Suppressor macrophage (primary cell): Measurements from ENCODE around the gene ADGRL2.
"Not testable (repeated sequence)": the region's sequence is repeated elsewhere in the genome, so short reads cannot be mapped to it uniquely, and the experiment has no call there.

Source experiments
- DNase-seq, 4 experiments: peaks; one replicate each; pipeline ENCODE4 v3.0.0-alpha.2; 2020 to 2022

Gene ADGRL2

DNA sequence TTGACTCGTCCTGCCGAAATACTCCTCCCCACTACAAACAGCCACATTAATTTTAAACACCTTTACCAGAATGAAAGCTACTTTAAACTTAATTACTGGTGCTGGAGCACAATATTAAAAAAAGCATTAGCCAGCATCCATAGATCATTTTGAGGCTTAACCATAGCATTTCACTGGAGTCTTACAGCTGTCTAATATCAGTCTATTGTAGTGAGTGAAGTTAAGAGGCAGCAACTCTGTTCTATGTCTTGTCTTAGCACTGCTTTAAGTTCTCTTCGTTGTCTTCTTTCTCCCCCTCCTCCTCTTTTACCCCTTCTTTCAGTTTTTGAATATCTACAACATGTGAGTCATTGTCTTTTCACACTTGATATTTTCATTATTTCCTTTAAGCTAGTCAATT lies 49.3 kb downstream of the ADGRL2 start:
- DNase-seq = no peak

DNA sequence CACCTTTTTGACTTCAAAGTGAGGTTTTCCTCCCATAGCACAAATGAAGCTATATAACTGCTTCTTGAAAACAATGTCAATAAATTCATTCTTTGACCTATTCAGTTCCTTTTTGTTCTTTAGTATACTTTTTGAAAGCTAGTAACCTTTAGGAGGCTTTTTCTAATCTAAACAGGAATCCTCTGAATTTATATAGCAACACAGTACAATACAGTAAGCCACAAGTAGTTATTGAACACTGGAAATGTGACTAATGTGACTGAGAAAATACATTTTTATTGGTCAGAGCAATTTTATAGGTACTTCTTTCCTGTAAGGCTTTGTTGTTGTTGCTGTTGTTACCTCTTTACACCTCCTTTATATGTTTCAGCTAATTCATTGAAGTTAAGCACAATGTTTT lies 49.8 kb downstream of the ADGRL2 start:
- no peak for DNase-seq

DNA sequence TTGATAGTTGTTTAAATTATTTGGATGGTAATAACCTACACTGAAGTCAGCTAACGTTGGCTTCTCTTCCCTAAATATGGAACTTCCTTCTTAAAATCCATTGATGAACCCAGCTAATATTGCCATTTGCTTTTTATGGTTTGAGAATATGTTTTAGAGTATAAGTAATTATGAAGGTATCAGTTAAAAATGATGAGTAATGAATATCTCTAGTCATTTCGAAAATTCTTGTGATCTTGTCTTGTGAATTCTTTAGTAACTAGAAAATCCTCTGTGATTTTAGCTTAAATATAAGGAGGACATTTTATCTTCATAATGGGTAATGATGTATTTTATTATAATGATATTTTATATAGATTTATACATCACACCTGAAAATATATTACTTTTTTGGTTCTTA lies 50.5 kb downstream of the ADGRL2 start:
- DNase-seq = no peak

DNA sequence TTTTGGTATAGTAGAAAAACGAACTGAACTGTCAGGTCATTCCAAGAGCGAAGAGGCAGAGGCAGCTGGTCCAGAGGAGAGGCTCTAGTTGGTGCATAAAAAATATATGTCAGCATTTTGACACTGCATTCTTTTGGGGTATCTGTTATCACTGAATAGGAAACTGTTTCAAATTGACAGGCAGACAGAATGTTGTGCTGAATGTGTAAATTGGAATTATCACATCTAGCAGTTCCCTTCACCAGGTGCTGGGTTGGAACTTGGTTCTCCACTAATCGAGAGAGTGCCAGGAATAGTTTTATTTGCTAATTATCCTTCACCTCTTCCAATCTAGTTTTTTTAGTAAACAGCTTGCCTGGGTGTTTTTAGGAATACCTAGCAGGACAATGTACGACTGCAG lies 52.2 kb downstream of the ADGRL2 start:
- DNase-seq = no peak

DNA sequence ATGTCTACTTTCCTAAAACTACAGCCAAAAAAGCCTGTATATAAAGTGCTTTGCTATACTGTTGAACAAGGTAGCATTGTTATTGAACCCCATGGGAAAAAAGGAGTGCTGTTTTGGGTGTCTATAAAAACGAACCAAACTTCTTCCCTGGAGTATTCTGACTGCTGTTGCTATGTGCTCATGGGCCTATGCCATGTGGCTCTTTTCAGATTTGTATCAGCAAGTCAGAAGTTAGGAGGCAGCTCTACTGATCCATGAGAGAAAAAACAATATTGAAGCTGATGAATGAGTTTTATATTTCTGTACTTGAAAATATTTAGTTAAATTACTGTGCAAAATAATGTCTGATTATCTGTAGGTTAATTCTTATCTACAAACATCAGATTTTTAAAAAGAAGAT lies 66.5 kb downstream of the ADGRL2 start:
- no peak for DNase-seq

DNA sequence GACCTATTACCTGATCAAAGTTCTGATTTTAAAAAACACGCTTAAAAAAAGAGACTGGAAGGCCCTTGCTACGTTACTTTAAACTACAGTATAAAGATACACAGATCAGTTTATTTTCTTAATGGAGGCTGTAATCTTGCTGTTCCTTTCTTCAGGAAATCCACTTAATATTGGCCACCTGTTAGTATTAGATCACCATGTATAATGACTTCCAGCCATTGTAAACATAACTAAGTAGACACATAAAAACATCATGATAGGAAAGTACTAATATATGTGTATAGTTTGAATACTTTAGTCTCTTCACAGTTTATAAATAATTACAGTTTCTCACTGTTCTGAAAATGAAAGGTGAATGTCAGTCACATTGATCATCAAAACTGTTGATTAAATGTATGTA lies 68.6 kb downstream of the ADGRL2 start:
- DNase-seq = no peak

DNA sequence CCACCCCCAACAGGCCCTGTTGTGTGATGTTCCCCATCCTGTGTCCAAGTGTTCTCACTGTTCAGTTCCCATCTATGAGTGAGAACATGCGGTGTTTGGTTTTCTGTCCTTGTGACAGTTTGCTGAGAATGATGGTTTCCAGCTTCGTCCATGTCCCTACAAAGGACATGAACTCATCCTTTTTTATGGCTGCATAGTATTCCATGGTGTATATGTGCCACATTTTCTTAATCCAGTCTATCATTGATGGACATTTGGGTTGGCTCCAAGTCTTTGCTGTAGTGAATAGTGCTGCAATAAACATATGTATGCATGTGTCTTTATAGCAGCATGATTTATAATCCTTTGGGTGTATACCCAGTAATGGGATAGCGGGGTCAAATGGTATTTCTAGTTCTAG lies 70.4 kb downstream of the ADGRL2 start:
- not testable (repeated sequence) for DNase-seq

DNA sequence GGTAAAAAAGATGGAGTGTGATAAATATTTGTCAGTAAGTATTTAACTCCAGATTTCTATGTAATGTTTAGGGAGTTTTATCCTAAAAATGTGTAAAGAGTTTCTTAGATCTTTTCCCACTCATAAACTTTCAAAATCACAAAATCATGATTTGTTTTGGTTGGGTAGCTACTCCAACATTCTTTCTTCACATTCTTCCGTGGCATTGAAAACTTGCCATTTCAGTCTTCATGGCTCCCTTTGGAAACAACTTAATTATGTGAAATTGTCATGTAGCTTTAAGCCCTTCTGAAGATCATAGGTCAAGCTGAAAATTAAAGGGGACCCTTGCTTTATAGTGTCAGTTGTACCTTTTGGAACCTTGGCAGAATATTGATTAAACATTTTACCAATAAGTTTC lies 73.2 kb downstream of the ADGRL2 start:
- no peak for DNase-seq

DNA sequence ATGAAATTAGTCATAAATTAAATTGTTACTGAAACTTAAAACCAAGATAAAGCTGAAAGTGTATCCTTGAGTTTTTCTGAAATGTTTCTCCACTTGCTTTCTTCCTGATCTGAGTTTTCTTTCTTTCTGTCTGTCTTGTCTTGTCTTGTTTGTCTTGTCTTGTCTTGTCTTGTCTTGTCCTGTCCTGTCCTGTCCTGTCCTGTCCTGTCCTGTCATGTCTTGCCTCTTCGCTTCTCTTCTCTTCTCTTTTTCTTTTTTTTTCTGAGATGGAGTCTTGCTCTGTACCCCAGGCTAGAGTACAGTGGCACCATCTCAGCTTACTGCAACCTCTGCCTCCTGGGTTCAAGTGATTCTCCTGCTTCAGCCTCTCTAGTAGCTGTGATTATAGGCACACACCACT lies 73.7 kb downstream of the ADGRL2 start:
- DNase-seq = no peak

DNA sequence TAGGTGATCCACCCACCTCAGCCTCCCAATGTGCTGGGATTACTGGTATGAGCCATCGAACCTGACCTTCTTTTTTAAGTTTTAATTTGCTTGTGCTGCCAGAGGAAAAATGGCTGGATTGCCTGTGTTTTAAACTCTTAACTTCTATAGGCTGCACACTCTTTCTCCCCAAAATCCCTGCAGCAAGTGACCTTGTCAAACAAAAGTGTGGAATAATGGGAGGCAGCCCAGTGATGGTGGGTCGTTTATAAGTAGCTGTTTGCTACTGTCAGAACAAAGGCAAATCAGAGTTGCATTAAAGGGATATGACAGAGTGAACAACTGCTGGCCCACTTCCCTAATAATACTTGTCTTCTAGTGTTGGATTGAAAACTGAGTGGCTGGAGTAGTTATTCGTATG lies 74.2 kb downstream of the ADGRL2 start:
- no peak for DNase-seq

DNA sequence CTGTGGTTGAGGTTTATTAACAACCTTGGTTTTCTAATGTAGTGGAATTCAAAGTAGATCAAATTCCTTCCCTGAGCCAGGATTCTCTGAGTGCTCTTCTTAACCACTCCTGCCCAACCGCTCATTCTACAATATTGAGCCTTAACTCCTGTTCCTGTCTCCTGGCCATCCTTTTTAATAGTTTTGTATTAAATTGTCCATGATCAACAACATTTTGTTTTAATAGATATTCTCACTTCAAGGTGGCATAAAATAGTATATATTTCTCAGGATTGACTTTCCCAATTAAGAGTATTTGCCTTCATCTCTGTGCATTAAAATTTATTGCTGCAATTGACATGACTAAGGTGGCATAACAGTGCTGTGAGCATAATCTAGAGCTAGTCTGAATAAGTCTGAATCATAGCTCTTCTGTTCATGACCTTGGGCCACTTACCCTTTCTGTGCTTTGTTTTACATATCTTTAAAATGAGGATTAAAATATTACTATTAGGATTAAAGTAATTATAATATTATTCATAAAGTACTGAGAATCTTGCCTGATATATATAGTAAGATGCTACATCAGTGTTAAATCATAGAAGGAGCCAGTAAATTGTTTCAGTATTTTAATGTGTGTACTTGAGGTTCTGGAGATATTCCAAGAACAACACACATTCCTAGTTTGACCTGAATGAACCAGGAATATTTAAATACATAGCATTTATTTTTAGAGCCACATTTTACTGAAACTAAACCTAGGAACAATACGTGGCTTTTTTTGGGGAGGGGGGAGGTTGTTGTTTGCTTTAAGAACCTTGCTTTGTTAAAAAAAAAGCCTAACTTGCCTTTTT lies 76.4 kb downstream of the ADGRL2 start:
- no peak for DNase-seq

DNA sequence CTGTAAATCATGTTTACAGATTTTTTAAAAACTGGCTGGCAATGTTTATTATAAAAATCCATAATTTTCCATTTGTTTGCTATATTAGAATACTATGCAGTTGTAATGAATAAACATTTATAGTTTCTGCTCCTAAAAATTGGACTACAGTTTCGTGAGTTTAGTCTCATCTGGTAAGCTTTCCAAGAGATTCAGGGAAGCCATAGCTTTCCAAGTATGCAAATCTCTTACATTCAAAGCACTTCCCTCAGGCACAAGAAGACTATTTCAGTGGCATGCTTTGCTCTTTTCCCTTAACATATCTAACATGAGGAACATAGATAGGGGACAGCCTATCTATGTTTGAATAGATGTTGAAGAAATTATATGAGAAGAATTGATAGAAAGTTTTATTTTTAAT lies 77.2 kb downstream of the ADGRL2 start:
- no peak for DNase-seq

DNA sequence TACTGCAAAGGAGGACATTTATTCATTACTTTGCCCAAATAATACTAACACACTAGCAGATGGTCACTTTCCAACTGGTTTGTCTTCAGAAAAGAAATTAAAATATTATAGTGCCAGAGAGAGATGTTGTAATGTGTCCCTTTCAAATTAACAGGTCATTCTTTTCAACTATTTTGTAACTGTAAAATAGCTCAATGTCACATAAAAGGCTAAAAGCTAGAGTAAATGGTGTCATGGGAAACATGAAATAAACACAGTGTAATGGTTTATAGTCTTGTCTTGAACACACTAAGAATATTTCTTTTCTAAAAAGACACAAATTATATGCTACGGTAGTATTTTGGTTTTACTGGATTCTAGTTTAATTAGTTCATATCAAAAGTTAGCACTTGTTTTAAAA lies 77.8 kb downstream of the ADGRL2 start:
- no peak for DNase-seq

DNA sequence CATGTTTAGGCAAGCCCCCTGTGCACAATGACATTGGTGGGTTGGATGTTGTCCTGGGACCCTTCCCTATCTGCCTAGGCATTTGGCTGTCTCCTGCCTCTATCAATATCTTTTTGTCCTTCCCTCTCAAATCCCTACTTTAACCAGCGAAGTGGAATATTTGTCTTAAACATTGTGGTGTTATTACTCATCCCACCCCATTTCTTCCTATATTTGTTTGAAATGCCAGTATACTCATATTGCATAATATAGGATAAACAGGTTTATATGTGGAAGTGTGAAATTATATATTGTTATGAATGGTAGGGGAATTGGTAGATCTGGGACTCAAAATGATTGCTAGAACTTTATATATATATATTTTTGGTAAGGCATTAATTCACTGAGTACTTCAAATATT lies 80.0 kb downstream of the ADGRL2 start:
- DNase-seq = no peak

DNA sequence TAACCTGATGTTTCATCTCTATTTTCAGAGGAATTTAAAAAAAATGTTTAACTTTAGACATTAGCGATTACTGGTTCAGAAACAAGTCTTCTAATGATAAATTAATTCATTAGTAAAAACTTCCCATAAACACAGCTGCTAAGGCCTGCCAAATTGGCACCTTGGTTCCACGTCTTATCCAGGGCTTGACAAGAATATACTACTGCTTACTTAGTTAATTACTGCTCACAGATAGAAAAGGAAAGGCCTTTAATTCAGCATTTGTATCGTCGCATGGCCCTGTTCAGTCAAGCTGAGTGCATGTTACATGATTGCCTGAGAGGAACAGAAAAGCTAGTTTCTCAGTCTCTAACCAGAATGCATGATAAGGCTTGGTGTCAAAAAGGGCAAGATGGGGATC lies 84.6 kb downstream of the ADGRL2 start:
- DNase-seq = no peak

DNA sequence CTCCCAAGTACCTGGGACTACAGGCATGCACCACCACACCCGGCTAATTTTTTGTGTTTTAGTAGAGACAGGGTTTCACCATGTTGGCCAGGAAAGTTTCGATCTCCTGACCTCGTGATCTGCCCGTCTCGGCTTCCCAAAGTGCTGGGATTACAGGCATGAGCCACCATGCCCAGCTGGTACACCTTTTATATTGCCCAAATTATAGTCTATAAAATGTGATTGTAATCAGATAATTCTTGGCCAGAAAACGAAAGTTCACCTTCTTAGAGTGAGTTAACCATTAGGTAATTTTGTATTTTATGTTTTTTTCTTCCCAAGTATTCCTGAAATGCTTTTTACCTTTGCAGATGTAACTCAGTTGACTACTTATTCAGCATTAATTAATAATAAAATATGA lies 85.6 kb downstream of the ADGRL2 start:
- DNase-seq = not testable (repeated sequence)

DNA sequence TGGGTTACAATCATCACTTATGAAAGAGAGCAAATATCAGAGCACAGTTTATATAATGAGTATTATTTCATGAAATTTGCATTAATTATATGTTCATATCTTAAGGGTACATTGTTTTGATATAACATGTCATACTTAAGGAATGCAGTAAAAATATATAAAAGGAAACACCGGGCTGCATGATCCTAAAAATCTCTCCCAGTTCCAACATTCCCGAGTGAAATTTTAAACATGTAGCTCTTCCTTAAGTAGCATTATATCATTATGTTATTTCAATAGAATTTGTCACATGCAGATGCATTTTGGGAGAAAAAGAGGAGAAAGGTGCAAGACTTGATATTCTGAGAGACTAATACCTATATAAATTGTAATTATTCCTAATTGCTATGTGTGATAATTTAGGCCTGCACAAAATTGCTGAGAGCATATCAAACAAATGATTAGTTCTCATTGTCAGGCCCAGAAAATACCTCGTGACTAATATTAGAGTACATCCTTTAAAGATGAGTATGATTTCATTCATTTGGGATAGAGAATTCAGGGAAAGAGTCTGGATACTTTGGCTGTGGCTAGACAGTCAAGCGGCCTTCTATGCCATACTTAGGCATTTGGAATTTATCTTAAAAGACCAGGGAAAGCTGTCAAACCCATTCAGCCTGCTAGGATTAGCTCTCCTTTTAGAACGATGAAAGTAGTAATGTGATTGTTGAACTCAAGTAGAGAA lies 86.8 kb downstream of the ADGRL2 start:
- DNase-seq = no peak

DNA sequence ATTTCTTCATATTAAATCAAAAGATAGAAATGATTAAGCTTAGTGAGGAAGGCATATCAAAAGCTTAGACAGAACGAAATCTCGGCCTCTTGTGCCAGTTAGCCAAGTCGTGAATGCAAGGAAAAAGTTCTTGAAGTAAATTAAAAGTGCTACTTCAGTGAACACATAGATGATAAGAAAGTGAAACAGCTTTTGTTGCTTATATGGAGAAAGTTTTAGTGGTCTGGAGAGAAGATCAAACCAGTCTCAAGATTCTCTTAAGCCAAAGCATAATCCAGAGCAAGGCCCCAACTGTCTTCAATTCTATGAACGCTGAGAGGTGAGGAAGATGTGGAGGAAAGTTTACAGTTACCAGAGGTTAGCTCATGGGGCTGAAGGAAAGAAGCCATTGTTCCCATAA lies 88.4 kb downstream of the ADGRL2 start:
- no peak for DNase-seq

DNA sequence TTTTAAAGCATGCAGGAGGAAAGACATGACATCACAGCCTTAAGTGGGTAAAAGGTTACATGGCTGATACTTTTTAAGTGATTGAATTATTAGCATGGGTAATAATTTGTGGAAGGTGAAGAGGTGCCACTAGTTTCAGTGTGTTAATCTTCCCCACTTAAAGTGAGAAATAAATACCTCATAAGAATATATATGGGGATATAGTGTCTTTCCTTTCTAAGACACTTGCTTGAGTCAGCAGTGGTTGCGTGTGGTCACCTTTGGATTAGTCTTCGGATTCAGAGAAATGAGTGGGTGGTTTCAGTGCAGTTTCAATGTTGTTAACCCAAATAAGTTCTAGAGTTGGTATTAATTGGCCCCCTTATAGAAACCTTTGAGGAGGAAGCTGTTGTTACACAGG lies 94.1 kb downstream of the ADGRL2 start:
- DNase-seq = no peak

DNA sequence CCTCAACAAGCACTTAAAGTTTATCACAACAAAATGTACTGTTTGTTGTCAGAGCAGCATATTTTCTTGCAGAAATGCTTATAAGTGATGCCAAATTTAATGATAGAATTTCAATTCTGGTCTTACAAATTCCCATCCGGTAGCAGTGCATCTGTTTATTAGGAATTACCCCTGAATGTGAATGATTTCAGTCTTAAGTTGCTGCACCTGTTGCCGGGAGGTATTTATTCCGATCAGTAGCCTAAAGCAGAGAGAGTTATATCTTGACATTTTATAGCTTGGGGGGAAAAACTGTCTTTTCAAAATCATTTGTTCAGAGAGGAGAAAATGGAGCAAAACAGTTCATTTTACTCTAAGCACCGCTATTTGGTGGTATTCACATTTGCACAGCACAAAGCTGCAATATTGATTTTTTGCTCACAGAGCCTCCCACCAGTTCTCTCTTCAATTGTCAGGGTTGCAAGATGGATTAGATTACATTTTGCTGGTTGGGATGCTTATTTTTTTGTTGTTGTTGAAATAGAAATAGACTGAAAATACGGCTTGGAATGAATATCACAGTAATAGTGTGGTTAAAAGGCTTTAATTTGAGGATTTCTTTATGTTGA lies 98.6 kb downstream of the ADGRL2 start:
- DNase-seq = no peak

DNA sequence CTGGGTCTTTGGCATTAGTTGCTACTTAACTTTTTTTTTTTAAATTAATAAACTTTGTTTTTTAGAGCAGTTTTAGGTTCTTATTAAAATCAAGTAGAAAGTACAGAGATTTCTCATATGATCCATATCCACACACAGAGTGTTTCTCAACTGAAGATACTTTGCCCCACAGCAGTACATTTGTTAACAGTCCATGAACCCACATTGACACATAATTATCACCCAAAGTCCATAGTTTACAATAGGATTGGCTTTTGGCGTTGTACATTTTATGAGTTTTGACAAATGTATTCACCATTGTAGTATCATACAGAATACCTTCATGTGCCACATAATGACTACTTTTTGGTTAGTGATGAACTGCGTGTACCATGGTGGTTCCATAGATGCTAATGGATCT lies 106.8 kb downstream of the ADGRL2 start:
- no peak for DNase-seq

DNA sequence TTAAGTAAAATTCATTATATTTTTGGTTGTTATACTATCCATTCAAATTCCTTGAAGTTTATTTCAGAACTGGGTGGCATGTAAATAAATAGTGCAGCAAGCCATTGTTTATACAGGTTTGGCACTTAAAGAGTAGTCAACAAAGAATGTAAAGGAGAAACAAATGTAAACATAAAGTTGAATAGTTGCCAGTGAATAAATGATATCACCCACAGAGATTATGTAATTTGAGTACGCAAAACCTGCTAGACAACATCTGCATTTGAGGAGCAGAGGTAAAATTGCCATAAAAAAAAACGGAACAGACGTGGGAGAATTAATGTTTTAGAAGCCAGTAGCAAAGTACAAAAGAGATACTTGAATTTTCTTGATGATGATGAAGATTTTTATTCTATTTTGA lies 111.6 kb downstream of the ADGRL2 start:
- no peak for DNase-seq

DNA sequence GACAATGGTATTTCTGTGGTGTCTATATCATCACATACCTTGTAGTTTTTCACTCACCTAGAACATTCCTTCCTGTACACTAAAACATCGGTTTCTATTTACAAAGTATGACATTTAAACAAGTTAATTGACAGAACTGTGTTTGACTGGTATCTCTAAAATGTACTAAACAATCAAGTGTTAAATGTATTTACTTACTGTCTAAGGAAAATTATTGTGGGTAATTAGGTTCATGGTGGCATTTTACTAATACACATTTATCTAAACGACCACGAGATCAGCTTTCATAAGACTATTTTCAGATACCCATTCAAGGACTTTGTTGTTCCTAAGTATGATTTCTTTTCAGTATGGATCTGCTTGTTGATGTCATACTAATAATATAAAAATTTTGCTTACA lies 115.2 kb downstream of the ADGRL2 start:
- no peak for DNase-seq

DNA sequence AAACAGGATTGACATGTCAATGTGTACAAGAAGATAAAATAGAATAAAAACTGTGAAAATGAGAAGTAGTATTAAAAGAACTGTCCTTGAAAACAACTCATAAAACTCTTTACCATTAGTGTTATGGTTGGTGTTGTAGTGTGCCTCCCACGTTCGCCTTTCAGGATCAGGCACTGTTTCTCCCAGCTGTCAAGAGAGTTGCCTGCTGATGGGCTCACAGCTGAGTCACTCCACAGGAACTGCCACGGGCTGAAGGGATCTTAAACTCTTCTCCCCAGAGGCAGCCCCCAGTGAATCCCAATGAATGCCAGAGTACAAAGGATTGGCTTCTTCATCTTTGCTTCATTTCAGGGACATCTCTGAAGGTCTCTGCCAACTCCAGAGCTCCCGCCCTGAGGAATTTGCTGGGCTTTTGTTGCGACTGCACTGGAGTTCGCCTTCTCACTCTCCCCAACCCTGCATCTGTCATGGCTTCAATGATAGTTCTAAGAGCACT lies 119.6 kb downstream of the ADGRL2 start:
- DNase-seq = no peak
